AG08396 (cell line): ENCODE data around the gene ELP2.
"Not testable (repeated sequence)": the region's sequence is repeated elsewhere in the genome, so short reads cannot be mapped to it uniquely, and the experiment has no call there.

Experiments
- DNase-seq: peaks from one replicate; pipeline ENCODE4 v3.0.0; 2012; ENCODE audit warnings: low spot score, mixed read lengths

Gene ELP2

DNA sequence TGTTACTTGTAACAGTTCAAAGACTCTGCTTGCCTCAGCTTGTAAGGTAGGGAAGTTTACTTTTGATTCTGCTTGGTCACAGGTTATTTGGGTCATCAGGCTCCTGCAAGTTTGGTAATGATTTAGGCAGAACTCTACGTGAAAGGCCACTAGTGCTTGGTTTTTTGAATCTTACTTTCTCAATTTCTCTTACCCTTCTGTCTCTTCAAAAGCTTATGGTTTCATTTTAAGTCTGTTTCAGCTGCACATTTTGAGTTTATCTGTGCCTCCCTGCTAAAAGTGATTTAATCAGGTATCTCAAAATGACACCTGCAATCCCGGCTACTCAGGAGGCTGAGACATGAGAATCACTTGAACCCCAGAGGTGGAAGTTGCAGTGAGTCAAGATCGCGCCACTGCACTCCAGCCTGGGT, 31.3 kb downstream of the ELP2 start:
- no peak for DNase-seq

DNA sequence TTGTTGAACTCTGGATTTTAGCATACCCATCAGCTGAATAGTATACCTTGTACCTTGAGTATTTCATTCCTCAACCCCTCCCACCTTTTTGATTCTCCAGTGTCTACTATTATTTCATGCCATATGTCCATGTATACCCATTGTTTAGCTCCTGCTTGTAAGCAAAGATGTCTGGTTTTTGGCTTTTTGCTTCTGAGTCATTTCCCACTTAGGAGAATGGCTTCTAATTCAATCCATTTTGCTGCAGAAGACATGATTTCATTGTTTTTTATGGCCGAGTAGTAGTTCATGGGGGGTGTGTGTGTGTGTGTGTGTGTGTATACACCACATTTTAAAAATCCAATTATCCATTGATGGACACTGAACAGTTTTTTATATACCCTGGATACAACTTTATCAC, 33.3 kb downstream of the ELP2 start:
- DNase-seq = no peak

DNA sequence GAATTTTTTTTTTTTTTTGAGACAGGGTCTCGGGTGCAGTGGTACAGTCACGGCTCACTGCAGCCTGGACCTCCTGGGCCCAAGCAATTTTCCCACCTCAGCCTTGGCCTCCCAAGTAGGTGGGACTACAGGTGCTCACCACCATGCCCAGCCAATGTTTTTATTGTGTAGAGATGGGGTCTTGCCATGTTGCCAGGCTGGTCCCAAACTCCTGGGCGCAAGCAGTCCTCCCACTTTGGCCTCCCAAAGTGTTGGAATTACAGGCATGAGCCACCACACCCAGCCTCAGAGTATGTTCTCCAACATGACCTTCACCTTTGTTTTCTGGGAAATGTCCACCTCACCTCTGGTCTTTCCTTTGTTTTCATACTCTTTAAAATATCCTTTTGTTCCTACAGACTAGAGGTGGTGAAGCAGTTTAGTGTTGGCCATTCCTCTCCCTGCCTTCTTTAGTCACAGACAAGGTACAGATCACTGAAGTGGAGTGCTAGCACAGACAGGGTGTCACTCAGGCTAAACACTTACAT, 38.1 kb downstream of the ELP2 start:
- DNase-seq = no peak

DNA sequence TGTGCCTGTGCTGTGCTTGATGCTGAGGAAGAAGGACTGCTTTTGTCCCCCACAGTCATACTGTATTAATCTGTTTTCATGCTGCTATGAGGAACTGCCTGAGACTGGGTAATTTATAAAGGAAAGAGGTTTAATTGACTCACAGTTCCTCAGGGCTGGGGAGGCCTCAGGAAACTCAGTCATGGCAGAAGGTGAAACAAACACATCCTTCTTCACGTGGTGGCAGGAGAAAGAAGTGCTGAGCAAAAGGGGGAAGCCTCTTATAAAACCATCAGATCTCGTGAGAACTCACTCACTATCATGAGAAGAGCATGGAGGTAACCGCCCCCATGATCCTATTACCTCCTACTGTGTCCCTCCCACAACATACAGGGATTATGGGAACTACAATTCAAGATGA, 38.6 kb downstream of the ELP2 start:
- DNase-seq = not testable (repeated sequence)

DNA sequence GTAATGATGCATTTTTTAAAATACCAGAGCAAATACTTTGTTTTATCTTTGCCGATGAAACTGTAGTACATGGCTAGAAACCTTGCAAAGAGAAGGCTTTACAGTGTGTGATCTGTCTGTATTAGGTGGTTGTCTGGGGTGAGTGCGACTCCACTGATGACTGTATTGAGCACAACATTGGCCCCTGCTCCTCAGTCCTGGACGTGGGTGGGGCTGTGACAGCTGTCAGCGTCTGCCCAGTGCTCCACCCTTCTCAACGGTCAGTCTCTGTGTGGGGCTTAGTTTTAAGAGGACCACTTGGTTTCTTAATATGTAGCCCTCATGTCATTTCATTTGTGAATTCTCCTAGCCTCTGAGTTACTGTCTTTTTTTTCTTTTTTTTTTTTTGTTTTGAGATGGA, 40.2 kb downstream of the ELP2 start:
- DNase-seq = no peak

DNA sequence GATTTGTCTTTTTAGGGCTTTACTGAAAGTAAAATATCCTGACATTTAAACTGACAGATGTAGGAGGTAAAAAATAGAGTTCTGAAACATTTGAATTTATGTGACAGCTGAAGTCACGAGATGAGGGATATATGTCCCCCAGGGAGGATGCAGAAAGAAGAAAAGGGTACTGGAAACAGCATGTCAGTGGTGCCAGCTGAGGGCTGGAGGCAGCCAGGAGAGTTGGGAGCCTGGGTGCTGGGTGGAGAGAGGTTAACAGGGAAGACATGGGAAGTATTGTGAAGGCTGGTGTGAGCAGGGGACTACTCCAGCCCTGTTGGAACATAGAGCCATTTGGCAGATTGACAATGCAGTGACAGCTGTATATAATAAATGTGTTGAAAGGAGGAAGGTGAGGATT, 45.8 kb downstream of the ELP2 start:
- no peak for DNase-seq

DNA sequence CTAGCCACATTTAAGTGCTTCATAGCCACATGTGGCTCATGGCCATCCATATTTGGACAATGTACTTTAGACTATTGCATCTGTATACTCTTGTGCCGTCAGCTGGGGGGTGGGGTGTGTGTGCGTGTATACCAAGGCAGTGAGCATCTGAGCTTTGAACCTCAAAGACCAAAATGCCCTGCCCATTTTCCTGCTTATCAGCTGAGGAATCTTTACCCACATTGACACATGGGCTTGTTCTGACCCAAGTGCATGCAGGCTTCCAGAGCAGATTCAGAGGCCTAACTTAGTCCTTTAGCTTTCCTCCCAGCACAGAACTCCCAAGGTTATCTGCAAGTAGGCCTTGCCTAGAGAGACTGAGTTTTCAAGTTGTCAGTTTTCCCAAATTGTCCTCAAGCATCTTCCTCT, 46.5 kb downstream of the ELP2 start:
- no peak for DNase-seq

DNA sequence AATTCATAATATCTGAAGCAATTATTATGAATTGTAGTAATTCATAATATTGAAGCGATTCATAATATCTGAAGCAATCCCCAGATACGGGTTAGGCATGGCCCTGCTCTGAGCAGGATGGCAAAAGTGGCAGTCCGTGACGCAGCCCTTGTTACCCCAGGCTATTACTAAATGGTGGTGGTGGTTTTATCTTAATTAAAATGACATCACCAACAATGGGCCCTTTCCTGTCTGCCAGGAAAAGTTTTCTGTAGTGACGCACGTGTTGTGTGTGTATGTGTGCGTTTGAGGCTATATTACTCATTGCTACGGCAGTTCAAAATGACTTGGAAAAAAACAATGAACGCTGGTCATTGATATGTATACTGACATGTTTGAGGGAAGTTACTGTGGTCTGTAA, 47.0 kb downstream of the ELP2 start:
- DNase-seq = no peak

DNA sequence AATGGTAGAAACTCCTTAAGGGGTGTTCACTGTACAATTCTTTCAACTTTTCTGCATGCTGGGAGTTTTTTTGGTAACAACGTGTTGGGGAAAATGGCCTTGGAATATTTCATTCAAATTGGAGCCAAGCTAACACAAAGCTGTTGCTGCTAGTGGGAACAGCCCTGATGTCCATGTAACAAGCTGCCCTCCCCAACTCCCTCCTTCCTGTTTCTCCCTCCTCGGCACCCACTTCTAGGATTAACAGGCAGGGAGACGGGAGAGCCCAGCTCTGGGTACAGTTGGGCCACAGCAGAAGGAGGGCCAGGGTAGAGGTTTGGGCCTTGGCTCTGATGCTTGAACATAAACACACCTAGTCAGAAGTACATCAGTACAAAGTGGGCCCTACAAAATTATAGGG, 48.2 kb downstream of the ELP2 start:
- no peak for DNase-seq

DNA sequence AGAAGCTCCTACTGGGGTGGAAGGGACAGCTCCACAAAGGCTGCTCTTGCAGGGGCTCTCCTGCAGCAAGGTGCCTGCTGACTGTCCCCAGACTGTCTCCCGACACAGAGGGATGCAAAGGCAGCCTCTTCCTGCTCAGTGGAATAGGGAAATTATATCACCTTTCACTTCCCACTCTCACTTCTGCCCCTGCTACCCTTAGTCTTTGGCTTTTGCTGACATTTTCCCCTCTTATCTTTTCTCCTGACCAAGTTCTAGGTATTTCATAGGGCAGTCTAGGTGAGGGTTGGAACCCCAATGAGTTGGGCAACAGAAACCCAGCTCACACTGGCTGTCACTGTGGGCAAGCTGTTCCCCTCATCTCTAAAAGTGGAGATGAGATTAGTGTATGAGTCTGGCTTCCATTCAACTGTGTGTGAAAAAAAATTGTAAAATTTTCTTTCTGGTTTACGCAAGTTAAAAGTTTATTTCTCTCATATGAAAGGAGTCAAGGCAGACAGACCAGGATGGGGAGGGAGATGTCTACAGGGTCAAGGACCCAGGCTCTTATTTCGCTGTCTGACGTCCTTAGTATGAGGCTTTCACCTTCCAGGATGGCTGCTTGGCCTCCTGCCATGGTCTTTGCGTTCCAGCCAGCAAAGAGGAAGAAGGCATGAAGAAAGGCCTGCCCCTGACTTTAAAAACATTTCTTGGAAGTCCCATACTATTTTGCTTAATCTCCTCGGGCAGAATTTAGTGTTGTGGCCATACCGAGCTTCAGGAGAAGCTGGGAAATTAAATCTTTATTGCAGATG, 50.1 kb downstream of the ELP2 start:
- DNase-seq = peak; percentile 41

DNA sequence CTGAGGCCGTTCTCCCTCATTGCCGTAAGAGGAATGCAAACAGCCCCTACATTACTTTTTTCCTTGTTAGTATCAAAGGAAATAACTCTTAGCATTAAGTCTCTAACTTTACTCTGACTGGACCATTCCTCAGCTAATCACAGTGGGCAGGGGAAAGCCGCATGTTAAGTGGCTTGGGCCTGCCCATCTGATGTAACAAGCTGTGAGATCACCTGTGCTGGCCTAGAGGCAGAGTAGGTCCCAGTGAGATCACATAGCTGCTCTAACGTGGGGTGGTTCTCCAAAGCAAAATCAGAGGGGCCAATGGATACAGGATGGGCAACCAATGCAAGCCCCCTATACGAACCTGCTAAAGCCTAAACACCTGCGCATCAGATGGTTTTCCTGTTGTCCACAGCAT, 51.7 kb downstream of the ELP2 start:
- no peak for DNase-seq

DNA sequence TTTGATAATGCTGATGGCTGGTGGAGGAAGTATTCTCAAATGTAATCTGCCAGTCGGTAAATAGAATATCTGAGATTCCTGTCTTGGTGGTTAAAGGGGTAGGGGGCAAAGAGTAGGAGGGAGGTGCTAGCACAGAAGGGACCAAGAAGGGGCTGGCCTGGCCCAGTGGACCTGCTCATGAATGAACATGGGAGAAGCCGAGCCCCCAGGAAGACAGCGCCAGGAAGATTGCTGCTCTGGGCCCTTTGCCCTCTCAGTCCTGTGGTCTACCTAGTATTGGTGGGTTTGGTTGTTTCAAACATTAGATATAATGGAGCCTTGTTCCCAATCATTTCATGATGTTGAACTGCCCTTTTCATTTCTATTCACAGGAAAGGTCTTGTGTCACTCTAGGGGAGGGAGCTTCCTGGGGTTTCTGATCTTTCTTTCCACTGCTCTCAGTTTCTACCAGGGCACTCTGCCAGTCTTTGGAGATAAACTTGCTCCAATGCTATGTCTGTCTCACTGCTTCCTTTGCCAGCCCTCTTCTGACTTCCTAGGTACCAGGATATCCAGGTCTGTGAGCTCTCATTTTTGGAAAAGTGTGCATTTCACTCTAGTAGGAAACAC, 52.3 kb downstream of the ELP2 start:
- no peak for DNase-seq

DNA sequence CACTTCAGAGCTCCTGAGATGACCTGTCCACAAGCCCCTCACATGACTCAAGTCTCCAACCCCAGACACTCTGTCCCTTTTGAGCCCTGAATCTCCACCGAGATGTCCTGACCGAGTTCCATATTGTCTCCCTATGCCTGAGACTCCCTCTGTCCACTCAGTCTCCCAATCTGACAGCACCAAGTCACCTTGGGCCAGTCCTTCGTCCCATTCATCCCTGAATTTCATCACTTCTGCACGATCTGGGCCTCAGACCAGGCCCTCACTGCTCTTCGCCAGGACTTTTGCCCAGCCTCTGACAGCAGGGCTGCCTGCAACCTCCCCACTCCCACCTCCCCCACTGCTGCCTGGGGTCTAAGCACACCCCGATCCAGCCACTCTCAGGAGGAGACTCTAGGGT, 53.3 kb downstream of the ELP2 start:
- no peak for DNase-seq

DNA sequence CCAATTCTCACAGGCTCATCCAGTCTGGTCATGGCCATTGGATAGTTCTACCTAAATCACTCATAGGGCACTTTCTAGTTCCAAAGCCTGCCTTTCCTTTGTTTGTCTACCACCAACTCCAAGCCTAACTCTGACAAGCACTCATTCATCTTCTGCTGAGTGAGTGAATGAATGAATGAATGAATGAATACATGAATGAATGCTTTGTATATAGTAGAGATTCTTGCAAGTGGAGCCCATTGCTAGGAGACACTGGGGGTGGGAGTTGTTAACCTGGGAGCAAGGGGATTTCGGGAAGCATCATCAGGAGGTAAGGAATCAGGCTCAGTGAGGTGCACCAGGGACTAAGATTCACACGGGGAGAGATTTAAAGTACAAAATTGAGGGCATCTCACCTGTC, 54.3 kb downstream of the ELP2 start:
- no peak for DNase-seq

DNA sequence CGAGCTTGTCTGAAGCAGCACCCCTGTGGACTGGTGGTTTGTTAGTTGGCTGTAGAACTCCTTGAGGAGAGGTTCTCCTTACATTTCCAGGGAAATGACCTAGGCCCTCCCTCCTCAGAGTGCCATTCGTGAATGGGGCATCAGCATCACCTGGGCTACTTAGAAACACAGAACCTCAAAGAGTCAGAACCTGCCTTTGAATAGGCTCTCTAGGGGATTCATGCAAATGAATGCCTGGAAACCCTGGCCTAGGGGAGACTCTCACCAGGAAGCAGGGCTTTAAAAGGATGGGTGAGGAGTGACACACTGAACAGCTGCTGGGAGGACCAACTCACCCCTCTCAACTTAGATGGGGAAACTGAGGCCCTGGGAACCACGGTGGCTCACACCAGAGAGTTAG, 55.5 kb downstream of the ELP2 start:
- DNase-seq = no peak

DNA sequence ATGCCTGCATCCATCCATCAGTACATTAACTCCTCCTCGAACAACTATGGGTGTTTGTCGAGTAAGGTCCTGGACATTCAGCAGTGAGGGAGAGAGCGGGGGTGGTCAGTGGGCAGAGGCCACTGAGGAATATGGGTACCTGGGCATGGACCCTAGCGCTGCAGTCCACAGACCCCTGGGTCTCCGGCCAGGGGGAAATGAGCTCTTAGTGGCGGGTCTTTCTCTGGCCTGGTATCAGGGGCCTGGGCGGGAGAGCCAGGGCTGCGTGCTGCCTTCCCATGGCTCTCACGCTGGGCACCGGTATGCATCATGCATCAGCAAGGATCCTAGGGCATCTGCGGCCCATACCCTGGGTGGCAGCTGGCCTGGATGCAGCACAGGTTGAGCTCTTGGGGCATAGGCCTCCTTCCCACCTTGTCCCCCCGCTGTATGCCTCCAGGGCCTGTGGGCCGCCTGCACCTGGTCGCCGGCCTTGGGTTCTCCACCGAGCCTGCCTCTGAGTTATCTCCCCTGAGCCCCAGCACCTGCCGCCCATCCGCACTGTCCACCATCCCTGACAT, 56.3 kb downstream of the ELP2 start:
- DNase-seq = no peak

DNA sequence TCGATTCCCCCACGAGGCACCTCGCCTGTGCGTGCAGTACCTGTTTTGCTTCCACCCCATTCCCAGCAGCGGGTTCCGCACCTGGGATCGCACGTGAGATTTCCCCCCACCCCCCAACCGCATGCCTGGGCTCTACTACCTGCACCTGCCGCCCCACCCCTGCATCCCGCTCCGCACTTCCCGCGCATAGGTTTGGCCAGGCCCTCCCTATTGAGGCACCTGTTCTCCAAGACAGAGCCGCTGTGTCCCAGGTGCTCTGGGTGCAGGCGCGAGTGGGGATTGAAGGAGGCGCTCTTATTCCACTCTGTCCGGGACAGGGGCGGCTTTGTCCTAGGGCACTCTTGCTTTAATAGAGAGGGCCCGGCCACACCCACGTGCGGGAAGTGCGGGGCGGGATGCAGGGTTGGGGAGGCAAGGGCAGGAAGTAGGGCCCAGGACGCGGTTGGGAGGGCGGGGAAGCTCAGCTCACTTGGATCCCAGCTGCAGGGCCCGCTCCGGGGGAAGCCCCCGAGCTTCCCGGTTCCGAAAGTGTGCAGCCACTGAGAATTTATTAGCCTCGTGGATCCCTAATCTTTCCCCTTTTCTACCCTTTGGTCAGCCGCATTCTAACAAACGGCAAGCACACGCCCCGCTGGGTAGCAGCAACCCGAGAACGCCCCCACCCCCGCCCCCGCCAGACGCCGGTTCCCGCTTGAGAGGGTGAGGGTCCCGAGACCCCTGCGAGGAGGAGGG, 56.9 kb downstream of the ELP2 start:
- peak; percentile 48 for DNase-seq

DNA sequence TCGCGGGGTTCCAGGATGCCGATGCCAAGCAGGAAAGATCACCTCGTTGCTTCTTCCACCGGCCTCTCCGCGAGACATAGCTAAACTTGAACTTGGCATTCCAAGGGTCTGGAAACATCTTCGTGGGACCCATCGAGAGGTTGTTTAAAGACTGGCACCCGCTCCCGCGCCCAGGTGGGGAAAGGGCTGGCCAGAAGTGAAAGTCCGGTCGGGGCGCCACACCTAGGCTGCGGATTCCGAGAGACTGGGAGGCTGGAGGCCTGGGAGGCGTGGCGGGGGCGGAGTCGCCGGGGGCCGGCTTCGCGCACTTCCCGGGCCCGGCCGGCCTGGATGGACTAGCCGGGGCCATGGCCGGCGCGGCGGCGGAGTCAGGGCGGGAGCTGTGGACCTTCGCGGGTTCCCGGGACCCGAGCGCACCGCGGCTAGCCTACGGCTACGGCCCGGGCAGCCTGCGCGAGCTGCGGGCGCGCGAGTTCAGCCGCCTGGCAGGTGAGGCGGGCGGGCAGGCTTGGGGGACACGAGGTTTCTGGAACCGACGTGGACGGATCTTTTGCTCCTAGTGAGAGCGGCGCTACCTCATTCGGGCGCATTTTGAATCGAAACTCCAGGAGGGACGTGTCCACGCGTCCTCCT, 57.6 kb downstream of the ELP2 start, which contains the start of gene MOCOS:
Gene MOCOS (plus strand): TSS at position 305 of the 633 bp plus-strand sequence. CDS start 43 bp downstream, at position 348.
- peak; percentile 92 for DNase-seq

DNA sequence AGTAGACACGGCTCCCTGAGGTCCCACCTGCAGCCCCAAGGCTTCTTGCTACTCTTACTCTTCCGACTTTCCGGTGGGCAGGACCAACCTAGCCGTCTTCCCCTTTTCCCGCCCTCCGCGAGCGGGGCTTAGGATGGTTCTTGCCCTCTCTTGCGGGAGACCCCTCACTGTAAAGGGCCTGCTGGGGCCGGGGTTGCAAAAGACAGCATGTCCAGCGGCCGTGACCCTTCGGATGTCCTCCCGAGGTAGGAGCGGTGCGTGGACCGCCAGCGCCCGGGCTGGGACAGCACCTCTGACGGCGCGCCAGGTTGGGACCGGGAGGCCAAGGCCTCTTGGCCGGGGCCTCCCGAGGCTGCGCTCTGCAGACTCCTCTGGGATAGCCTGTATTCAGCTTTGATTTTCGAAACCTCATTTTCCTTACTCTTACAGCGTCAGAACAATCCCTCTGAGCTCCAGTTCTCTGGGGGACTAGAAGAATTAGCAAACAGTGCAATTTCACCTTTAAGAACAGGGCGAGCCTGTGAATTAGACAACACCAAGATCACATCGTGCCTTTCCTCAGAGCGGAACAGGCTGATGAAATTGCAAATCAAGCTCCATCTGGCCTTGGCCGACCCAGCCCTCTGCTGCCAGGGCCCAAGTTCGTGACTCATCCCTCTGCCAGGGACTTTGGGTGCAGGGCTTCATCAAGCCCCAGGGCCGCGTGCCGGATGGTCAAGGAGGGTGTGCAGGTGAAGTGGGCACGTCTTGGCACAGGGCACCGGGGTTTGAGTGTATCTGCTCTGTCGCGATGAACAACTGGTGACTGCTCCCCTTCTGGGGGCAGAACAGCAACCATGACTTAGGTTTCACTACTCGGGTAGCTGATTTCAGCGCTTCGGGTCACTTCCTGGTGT, 58.4 kb downstream of the ELP2 start:
- no peak for DNase-seq

DNA sequence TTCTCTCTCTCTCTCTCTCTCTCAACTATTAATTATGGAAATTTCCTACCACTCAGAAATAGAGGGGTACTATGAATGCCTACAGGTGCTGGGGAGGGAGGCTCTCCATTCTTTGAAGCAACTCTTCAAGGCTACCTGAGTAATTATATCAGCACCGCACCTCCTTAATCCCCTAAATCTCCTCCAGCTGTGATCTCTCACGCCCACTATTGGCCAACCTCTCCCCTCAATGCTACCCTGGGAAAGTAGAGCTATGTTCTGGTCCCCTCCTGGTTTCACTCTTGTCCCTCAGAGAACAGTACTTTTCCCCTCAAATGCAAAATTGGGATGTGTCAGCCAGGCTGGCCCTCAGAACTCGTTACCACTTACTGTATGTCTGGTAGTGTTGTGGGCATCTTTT, 59.2 kb downstream of the ELP2 start:
- DNase-seq = no peak

DNA sequence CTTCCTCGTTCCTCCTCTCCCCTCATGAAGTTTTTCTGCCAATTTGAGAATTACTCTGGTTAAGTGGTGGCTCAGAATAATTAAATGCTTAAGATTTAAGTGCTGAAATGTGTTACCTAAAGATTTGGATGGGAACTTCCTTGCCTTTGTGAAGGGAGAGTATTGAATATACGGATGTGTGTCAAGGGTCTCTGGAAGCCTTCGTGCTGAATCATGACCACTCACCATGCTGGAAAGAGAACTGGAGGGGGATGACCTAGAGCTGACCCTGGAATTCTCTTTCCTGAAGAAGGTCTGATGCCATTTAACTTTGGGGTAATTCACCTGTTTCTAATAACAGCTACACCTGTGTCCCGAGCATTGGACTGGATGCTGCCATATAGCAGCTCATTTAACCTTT, 59.8 kb downstream of the ELP2 start:
- no peak for DNase-seq
